Uterus (tissue), 2 donors: ENCODE data around the gene ANKRD30B.
"Not testable (repeated sequence)": the region's sequence is repeated elsewhere in the genome, so short reads cannot be mapped to it uniquely, and the experiment has no call there.

Experiments
- CTCF ChIP-seq, 4 experiments: fragments of 200-600 bp in 2 of 4; fragments of 450-650 bp in 2 of 4; sonication (generic) in 2 of 4; IDR thresholded peaks; one replicate each; pipeline ENCODE4 v1.5.1; 2016 to 2019; ENCODE audit warnings: antibody characterized with exemption in 4 of 4, mild to moderate bottlenecking in 2 of 4, moderate library complexity in 1 of 4
- POLR2A ChIP-seq, 2 donors: fragments of 450-650 bp; IDR thresholded peaks; one replicate each; pipeline ENCODE4 v1.6.1; 2016; ENCODE audit warnings: antibody characterized with exemption in 2 of 2, mild to moderate bottlenecking in 1 of 2, moderate library complexity in 1 of 2

DNA sequence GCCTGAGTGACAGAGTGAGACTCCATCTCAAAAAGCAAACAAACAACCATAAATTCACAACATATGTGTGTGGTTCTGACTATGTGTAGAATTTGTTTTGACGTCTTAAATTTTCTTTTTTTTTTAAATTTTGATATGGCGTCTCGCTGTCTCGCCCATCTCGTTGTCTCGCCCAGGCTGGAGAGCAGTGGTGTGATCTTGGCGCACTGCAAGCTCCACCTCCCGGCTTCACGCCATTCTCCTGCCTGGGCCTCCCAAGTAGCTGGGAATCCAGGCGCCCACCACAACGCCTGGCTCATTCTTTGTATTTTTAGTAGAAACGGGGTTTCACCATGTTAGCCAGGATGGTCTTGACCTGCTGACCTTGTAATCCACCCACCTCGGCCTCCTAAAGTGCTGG lies 63.1 kb downstream of the ANKRD30B start:
- TF ChIP-seq CTCF, POLR2A (IDR thresholded peaks at IDR 0.05): not testable (repeated sequence)
